ENCODE data around the gene AGBL4.

DNA sequence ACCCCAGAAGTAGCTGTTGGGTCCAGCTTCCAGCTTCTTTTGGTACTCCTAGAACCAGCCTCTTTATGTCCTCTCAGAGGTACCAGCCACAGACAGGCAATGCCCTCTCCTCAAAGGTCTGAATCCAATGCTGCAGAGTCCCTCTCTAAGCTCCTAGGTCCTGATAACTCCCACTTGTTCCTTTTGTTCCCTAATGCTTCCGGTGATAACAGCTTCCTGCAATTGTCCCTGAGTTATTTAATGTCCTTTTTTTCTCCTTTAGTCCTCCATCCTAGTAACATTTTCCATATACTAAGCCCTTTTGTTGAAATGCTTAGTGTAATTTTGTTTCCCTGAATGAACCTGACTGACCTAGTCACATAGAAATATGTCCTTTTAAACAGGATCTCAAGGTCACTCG, 1045.3 kb downstream of the AGBL4 start:
- TF ChIP-seq, protein P1, sequence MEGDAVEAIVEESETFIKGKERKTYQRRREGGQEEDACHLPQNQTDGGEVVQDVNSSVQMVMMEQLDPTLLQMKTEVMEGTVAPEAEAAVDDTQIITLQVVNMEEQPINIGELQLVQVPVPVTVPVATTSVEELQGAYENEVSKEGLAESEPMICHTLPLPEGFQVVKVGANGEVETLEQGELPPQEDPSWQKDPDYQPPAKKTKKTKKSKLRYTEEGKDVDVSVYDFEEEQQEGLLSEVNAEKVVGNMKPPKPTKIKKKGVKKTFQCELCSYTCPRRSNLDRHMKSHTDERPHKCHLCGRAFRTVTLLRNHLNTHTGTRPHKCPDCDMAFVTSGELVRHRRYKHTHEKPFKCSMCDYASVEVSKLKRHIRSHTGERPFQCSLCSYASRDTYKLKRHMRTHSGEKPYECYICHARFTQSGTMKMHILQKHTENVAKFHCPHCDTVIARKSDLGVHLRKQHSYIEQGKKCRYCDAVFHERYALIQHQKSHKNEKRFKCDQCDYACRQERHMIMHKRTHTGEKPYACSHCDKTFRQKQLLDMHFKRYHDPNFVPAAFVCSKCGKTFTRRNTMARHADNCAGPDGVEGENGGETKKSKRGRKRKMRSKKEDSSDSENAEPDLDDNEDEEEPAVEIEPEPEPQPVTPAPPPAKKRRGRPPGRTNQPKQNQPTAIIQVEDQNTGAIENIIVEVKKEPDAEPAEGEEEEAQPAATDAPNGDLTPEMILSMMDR (conservative IDR thresholded peaks at IDR 0.05; ENCODE audit: low read depth, low read length) = no peak
- TF ChIP-seq POLR2A (IDR thresholded peaks at IDR 0.05; ENCODE audit: low read depth, low read length) (no peak), RAD21 (IDR thresholded peaks at IDR 0.05; ENCODE audit: low read length) (no peak), BHLHE40 (IDR thresholded peaks at IDR 0.05; ENCODE audit: low read depth, low read length) (no peak), FOS (IDR thresholded peaks at IDR 0.05; ENCODE audit: low read depth, low read length) (no peak), MXI1 (IDR thresholded peaks at IDR 0.05; ENCODE audit: borderline replicate concordance, low read depth, low read length) (no peak), RCOR1 (IDR thresholded peaks at IDR 0.05; ENCODE audit: insufficient replicate concordance, low read length) (no peak), CEBPB (IDR thresholded peaks at IDR 0.05; ENCODE audit: low read depth, low read length) (no peak), MAFK (IDR thresholded peaks at IDR 0.05; ENCODE audit: low read depth, low read length) (no peak), RFX5 (IDR thresholded peaks at IDR 0.05; ENCODE audit: low read depth, low read length) (no peak)
- TF ChIP-seq, protein P2, sequence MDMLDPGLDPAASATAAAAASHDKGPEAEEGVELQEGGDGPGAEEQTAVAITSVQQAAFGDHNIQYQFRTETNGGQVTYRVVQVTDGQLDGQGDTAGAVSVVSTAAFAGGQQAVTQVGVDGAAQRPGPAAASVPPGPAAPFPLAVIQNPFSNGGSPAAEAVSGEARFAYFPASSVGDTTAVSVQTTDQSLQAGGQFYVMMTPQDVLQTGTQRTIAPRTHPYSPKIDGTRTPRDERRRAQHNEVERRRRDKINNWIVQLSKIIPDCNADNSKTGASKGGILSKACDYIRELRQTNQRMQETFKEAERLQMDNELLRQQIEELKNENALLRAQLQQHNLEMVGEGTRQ (IDR thresholded peaks at IDR 0.05; ENCODE audit: low read depth, low read length) = no peak
